Gastrocnemius medialis (tissue), 4 donors: ENCODE measurements around the gene SYT5.

Source experiments
- POLR2A ChIP-seq, 2 donors: fragments of 450-650 bp; IDR thresholded peaks; one replicate each; pipeline ENCODE4 v1.6.1; 2017; ENCODE audit warnings: antibody characterized with exemption in 2 of 2, mild to moderate bottlenecking in 2 of 2, moderate library complexity in 2 of 2
- TF ChIP-seq, protein P1 (sequence below), 5 experiments: fragments of 450-650 bp in 3 of 5; fragments of 200-600 bp in 2 of 5; sonication (generic) in 2 of 5; IDR thresholded peaks in 4 of 5; conservative IDR thresholded peaks in 1 of 5; 1 replicate in 4 of 5; 2 replicates in 1 of 5; pipeline ENCODE4 v1.5.1; 2016 to 2019; ENCODE audit warnings: antibody characterized with exemption in 5 of 5, mild to moderate bottlenecking in 3 of 5, moderate library complexity in 3 of 5

DNA sequence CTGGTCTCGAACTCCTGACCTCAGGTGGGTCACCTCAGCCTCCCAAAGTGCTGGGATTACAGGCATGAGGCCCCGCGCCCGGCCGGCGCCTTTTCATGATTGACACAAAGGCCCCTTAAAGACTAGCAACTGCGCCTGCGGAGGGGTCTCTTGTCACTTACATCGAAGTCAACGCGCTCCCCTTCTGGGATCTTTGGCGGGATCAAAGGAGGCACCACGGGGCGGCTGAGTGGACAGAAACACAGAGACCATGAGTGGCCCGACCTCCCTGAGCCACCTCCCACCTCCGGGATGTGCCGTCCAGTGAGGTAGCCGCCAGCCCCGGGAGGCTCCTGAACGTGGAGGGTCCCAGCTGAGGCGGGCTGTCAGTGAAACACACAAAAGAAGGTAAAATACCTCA lies 38.4 kb downstream of the SYT5 start:
- TF ChIP-seq, protein P1, sequence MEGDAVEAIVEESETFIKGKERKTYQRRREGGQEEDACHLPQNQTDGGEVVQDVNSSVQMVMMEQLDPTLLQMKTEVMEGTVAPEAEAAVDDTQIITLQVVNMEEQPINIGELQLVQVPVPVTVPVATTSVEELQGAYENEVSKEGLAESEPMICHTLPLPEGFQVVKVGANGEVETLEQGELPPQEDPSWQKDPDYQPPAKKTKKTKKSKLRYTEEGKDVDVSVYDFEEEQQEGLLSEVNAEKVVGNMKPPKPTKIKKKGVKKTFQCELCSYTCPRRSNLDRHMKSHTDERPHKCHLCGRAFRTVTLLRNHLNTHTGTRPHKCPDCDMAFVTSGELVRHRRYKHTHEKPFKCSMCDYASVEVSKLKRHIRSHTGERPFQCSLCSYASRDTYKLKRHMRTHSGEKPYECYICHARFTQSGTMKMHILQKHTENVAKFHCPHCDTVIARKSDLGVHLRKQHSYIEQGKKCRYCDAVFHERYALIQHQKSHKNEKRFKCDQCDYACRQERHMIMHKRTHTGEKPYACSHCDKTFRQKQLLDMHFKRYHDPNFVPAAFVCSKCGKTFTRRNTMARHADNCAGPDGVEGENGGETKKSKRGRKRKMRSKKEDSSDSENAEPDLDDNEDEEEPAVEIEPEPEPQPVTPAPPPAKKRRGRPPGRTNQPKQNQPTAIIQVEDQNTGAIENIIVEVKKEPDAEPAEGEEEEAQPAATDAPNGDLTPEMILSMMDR (IDR thresholded peaks at IDR 0.05 in 4 of 5, conservative IDR thresholded peaks at IDR 0.05 in 1 of 5): no peak
- TF ChIP-seq POLR2A (IDR thresholded peaks at IDR 0.05): no peak
